Ovary (tissue), 9 donors: ENCODE measurements around the gene NIPA2. TPM values are rescaled to one million over a fixed set of nuclear protein-coding genes. Genes with fewer than 3 reads are reported as not detected.
"Not testable (repeated sequence)": the region's sequence is repeated elsewhere in the genome, so short reads cannot be mapped to it uniquely, and the experiment has no call there.

Experiments used
- DNase-seq, 5 donors: peaks; one replicate each; pipeline ENCODE4 v3.0.0-alpha.2; 2019 to 2020
- H3K27ac ChIP-seq, 2 donors: fragments of 200-600 bp; one replicate each; pipeline versions ENCODE4 v1.5.1 to v1.8.0; 2019 to 2022
- H3K27me3 ChIP-seq: fragments of 200-600 bp; one replicate; pipeline ENCODE4 v1.8.0; 2022
- H3K36me3 ChIP-seq: fragments of 200-600 bp; sonication (generic); one replicate; pipeline ENCODE4 v1.5.1; 2019
- H3K4me1 ChIP-seq: one replicate; pipeline ENCODE4 v1.8.1; 2013; ENCODE audit warnings: mild to moderate bottlenecking, moderate library complexity; ENCODE audit not compliant: insufficient read depth
- H3K4me3 ChIP-seq: fragments of 200-600 bp; sonication (generic); one replicate; pipeline ENCODE4 v1.5.1; 2017
- H3K9me3 ChIP-seq, 2 donors: fragments of 200-600 bp in 1 of 2; sonication (generic) in 1 of 2; one replicate each; pipeline versions ENCODE4 v1.5.1 to v1.8.1; 2013 to 2019; ENCODE audit warnings: mild to moderate bottlenecking in 1 of 2, moderate library complexity in 1 of 2
- EP300 ChIP-seq: sonication (generic); formaldehyde crosslinking; IDR thresholded peaks from one replicate; pipeline ENCODE4 v1.6.1; 2017; ENCODE audit warnings: antibody characterized with exemption
- POLR2A ChIP-seq: fragments of 450-650 bp; IDR thresholded peaks from one replicate; pipeline ENCODE4 v1.6.1; 2017; ENCODE audit warnings: antibody characterized with exemption, mild to moderate bottlenecking, moderate library complexity
- WGBS, 3 donors: extraction: QIAGEN DNeasy Blood & Tissue Kit in 1 of 3; methylation state at CpG; one replicate each; pipeline versions ENCODE4 v1.1.5 to v1.1.7; 2013 to 2017; 5-methylcytosine and 5-hydroxymethylcytosine counted together
- intact Hi-C, 4 donors: fragments of 100-400 bp; cut with DNase I; formaldehyde crosslinking; loops; one replicate each; pipeline versions ENCODE4 v1.11.0 to v1.15.1; 2022 to 2023
- polyA plus RNA-seq, 2 donors: library from polyadenylated mRNA; stranded (reverse); fragments of 200-250 nt in 1 of 2; fragments of 350-450 nt in 1 of 2; fragmentation: Illumina TruSeq in 1 of 2; extraction: RNeasy Lipid Tissue Mini Kit (QIAGEN cat#74804) in 1 of 2; gene quantifications; one replicate each; pipeline ENCODE4 v1.2.3, GENCODE V29; 2013 to 2014
- total RNA-seq, 7 donors: library from RNA; depleted of rRNA in 2 of 7; stranded (reverse); fragments of >200 nt in 2 of 7; fragmentation: NEBNext Ultra II Directional in 3 of 7; extraction: Animal tissue kit (Norgen Biotek cat#: 25700) in 3 of 7; gene quantifications; one replicate each; pipeline versions ENCODE4 v1.1.0 to v1.2.4, GENCODE V29; 2016 to 2023
- TF ChIP-seq, protein P1 (sequence below), 3 donors: fragments of 450-650 bp in 2 of 3; fragments of 200-600 bp in 1 of 3; IDR thresholded peaks; one replicate each; pipeline versions ENCODE4 v1.5.1 to v1.8.0; 2016 to 2022; ENCODE audit warnings: antibody characterized with exemption in 3 of 3, mild to moderate bottlenecking in 1 of 3
- donor health status: DM: no; HTN: no; CAD: no; lungs with moderate emphysema.
- donor health status: DM: no; HTN: no; CAD: no.
- donor health status: Bipolar disorder and iron deficiency.
- donor health status: DM: yes; HTN: yes; CAD: no.
- donor health status: DM: no; HTN: no; CAD: no.
- donor health status: DM: yes; HTN: yes; CAD: no.

Gene NIPA2
- total and polyA plus RNA-seq, 9 donors, result 13.9 to 44.4 (median 30.2) TPM

DNA sequence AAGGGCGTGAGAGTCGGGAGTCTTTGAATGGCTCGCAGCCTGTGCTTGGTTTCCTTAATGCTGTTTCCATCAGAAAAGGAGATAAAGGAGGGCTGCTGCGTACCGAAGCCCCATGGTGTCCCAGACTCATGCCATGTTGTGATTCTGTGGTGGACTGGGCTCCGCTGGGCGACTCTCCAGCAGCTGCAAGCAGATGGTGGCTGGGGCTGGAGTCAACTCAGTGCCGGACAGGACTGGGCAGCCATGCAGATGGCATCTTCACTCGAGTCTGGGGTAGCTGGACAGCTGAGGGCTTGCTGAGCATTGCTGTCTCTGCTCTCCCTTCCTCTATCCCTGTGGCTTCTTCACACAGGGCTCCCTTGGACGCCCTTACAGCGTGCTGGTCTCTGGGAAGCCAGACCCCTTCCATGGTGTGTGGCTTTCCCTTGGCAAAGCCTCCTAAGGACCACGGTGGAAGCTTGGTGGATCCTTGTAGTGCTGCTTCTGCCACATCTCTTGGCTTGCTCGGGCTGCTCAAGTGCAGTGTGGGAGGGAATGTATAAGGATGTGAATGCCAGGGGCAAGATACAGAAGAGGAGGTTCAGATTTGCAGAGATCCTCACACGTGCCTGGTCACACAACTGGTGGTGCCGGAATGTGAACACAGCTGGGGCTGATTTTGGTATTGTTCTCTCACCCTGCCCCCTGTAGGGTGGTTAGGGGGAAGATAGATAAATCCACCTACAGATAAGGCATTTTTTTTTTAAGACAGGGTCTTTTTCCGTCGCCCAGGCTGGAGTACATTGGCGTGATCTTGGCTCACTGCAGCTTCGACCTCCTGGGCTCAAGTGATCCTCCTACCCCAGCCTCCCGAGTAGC lies 43.0 kb upstream of the NIPA2 start:
- no peak for DNase-seq
- H3K27me3 ChIP-seq, result no peaks in the 10 kb centered on the region
- no peaks in the 10 kb centered on the region for H3K9me3 ChIP-seq
- 80 to 87% (median 81%) methylated on average over 20 of the region's 20 CpGs for WGBS, 3 donors
- H3K4me1 ChIP-seq, result no peaks in the 10 kb centered on the region
- H3K36me3 ChIP-seq, result no peaks in the 10 kb centered on the region
- intact Hi-C loops, result no loop called here
- TF ChIP-seq EP300 (no peak), POLR2A (no peak)
- TF ChIP-seq, protein P1, sequence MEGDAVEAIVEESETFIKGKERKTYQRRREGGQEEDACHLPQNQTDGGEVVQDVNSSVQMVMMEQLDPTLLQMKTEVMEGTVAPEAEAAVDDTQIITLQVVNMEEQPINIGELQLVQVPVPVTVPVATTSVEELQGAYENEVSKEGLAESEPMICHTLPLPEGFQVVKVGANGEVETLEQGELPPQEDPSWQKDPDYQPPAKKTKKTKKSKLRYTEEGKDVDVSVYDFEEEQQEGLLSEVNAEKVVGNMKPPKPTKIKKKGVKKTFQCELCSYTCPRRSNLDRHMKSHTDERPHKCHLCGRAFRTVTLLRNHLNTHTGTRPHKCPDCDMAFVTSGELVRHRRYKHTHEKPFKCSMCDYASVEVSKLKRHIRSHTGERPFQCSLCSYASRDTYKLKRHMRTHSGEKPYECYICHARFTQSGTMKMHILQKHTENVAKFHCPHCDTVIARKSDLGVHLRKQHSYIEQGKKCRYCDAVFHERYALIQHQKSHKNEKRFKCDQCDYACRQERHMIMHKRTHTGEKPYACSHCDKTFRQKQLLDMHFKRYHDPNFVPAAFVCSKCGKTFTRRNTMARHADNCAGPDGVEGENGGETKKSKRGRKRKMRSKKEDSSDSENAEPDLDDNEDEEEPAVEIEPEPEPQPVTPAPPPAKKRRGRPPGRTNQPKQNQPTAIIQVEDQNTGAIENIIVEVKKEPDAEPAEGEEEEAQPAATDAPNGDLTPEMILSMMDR (IDR thresholded peaks at IDR 0.05), result no peak
- H3K4me3 ChIP-seq, result no peak overlapping the region
- H3K27ac ChIP-seq, result no peak overlapping the region

DNA sequence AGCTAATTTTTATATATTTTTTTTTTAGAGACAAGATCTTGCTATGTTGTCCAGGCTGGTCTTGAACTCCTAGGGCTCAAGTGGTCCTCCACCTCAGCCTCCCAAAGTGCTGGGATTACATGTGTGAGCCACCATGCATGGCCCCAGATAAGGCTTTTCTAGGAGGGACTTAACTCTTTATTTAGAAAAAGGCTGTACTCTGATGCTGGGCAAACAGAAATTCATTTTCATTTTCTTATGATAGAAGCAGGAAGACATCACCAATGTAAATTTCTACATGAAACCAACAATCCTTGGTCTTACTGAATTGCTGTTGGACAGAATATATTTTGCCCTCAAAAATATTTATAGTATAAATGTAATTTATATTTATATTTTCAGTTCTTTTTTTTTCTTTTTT lies 42.4 kb upstream of the NIPA2 start:
- Histone ChIP-seq H3K4me3 (no peak overlapping the region), H3K9me3 (no peaks in the 10 kb centered on the region), H3K4me1 (no peaks in the 10 kb centered on the region), H3K27me3 (no peaks in the 10 kb centered on the region), H3K36me3 (no peaks in the 10 kb centered on the region), H3K27ac (no peak overlapping the region)
- TF ChIP-seq POLR2A (no peak), EP300 (no peak)
- TF ChIP-seq, protein P1 (IDR thresholded peaks at IDR 0.05), result no peak
- DNase-seq, result no peak
- intact Hi-C loops, result no loop called here

DNA sequence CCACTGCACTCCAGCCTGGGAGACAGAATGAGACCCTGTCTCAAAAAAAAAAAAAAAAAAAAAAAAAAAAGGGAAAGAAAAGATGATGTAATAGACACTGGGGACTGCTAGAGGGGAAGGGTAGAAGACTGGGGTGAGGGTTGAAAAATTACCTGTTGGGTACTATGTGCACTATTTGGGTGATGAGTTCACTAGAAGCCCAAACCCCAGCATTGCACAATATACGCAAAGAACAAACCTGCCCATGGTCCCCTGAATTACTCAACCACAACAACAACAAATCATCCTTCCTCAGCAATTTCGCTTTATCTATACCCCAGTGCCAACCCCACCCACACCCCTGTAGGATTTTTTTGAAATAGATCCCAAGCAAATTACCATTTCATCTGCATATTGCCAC lies 38.6 kb upstream of the NIPA2 start:
- Histone ChIP-seq H3K27me3 (no peaks in the 10 kb centered on the region), H3K9me3 (no peaks in the 10 kb centered on the region), H3K36me3 (no peaks in the 10 kb centered on the region), H3K4me1 (no peaks in the 10 kb centered on the region), H3K27ac (no peak overlapping the region), H3K4me3 (no peak overlapping the region)
- 90 to 93% (median 91%) methylated on average over 2 of the region's 2 CpGs for WGBS, 3 donors
- DNase-seq, result no peak
- no peak for TF ChIP-seq POLR2A
- TF ChIP-seq, protein P1 (IDR thresholded peaks at IDR 0.05), result no peak
- no peak for TF ChIP-seq EP300
- intact Hi-C loops, result no loop called here

DNA sequence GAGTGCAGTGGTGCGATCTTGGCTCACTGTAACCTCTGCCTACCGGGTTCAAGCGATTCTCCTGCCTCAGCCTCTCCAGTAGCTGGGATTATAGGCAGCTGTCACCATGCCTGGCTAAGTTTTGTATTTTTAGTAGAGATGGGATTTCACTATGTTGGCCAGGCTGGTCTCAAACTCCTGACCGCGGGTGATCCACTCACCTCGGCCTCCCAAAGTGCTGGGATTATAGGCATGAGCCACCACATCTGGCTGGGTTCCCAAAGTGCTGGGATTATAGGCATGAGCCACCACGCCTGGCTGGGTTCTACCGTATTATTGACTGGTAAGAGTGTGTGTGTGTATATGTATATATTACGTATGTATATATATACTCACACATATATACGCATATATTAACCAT lies 35.5 kb upstream of the NIPA2 start:
- H3K4me3 ChIP-seq, intact Hi-C loops, H3K27me3 ChIP-seq, H3K36me3 ChIP-seq, DNase-seq, H3K4me1 ChIP-seq, H3K9me3 ChIP-seq, H3K27ac ChIP-seq: not testable (repeated sequence)
- WGBS, 3 donors, result 93 to 98% (median 95%) methylated on average over 10 of the region's 10 CpGs

DNA sequence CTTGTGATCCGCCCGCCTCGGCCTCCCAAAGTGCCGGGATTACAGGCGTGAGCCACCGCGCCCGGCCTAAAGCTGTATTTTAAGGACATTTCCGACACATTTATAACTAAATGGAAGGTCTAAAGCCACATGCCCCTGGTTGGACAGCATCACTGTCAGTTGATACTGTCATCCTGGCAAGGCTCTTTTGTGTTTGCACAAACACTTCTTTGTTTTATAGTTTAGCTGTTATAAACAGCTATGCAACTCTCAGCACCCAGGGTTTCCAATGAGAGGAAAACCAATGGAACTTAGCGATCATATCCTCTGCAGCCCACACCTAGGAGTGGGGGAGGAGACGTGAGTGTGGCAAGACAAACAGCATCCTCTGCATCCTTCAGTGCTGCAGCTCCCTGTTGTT lies 32.3 kb upstream of the NIPA2 start:
- TF ChIP-seq, protein P1 (IDR thresholded peaks at IDR 0.05), result no peak
- TF ChIP-seq POLR2A, result no peak
- no peak for TF ChIP-seq EP300
- no peaks in the 10 kb centered on the region for H3K36me3 ChIP-seq
- intact Hi-C loops, result no loop called here
- WGBS, 3 donors, result 81 to 88% (median 83%) methylated on average over 11 of the region's 11 CpGs
- no peaks in the 10 kb centered on the region for H3K9me3 ChIP-seq
- DNase-seq, result no peak
- no peak overlapping the region for H3K4me3 ChIP-seq
- H3K27ac ChIP-seq, result no peak overlapping the region
- no peaks in the 10 kb centered on the region for H3K4me1 ChIP-seq
- no peaks in the 10 kb centered on the region for H3K27me3 ChIP-seq
